ENCODE data around the gene GRB10.

The GRB10 gene

GRCh38 chr7:50803359-50804337, 21.0 kb upstream of the GRB10 start:
- no peak for DNase-seq

- DNase-seq, result no peak
These were observed 19.2 kb upstream of the GRB10 start for GRCh38 chr7:50801907-50802306.

GRCh38 chr7:50799873-50800272, 17.2 kb upstream of the GRB10 start:
- no peak for DNase-seq

GRCh38 chr7:50798126-50798525, 15.4 kb upstream of the GRB10 start:
- DNase-seq, result no peak

GRCh38 chr7:50795831-50796230, 13.1 kb upstream of the GRB10 start:
- DNase-seq, result no peak

- DNase-seq, result no peak
These were observed 12.6 kb upstream of the GRB10 start for GRCh38 chr7:50795253-50795652.

GRCh38 chr7:50793947-50794570, 11.4 kb upstream of the GRB10 start:
- DNase-seq, result no peak

- DNase-seq, result peak; percentile 26 to 35
These were observed 10.6 kb upstream of the GRB10 start for GRCh38 chr7:50793120-50793946.

GRCh38 chr7:50792342-50793119, 9.8 kb upstream of the GRB10 start:
- DNase-seq, result no peak

GRCh38 chr7:50791938-50792341, 9.2 kb upstream of the GRB10 start:
- no peak for DNase-seq

- no peak for DNase-seq
These were observed 8.8 kb upstream of the GRB10 start for GRCh38 chr7:50791363-50791937.

GRCh38 chr7:50790381-50790780, 7.7 kb upstream of the GRB10 start:
- no peak for DNase-seq

- DNase-seq, result no peak
These were observed 5.7 kb upstream of the GRB10 start for GRCh38 chr7:50788382-50788781.

- DNase-seq, result no peak
These were observed 5.1 kb upstream of the GRB10 start for GRCh38 chr7:50787825-50788224.

- no peak for DNase-seq
These were observed 2.6 kb upstream of the GRB10 start for GRCh38 chr7:50785346-50785745.

GRCh38 chr7:50783801-50784507, 1.3 kb upstream of the GRB10 start:
- no peak for DNase-seq

GRCh38 chr7:50783303-50783702, 607 bp upstream of the GRB10 start:
- no peak for DNase-seq

- peak in 1 of 2 experiments; percentile 17 for DNase-seq
These were observed 1.1 kb downstream of the GRB10 start for GRCh38 chr7:50781381-50782293.

- DNase-seq, result no peak
These were observed 2.3 kb downstream of the GRB10 start for GRCh38 chr7:50780436-50780835.

- DNase-seq, result no peak
These were observed 3.3 kb downstream of the GRB10 start for GRCh38 chr7:50779427-50779826.

All from activated CD4-positive, alpha-beta T cell treated with anti-CD3 and anti-CD28 coated beads, Interleukin-2, amount 50 U/mL, for 4 hours (primary cell).